Progenitor cell of endocrine pancreas (in vitro differentiated cells): ENCODE measurements around the gene HPD. TPM values are rescaled to one million over a fixed set of nuclear protein-coding genes. Genes with fewer than 3 reads are reported as not detected.
"Not testable (repeated sequence)": the region's sequence is repeated elsewhere in the genome, so short reads cannot be mapped to it uniquely, and the experiment has no call there.

Experiments used
- DNase-seq: peaks from one replicate; pipeline ENCODE4 v3.0.0; 2021; ENCODE audit warnings: low spot score; ENCODE audit not compliant: unreplicated experiment
- H3K27ac Mint-ChIP-seq: 2 replicates; pipeline ENCODE4 v1.8.0; 2021; ENCODE audit warnings: mild to moderate bottlenecking, moderate library complexity, mixed read lengths
- H3K27me3 Mint-ChIP-seq: 2 replicates; pipeline ENCODE4 v1.8.0; 2021; ENCODE audit warnings: mixed read lengths
- H3K36me3 Mint-ChIP-seq: 2 replicates; pipeline ENCODE4 v1.8.0; 2022; ENCODE audit warnings: mixed read lengths; ENCODE audit not compliant: insufficient read depth
- H3K4me1 Mint-ChIP-seq: 2 replicates; pipeline ENCODE4 v1.8.0; 2021; ENCODE audit warnings: low read depth, mixed read lengths
- H3K4me3 Mint-ChIP-seq: 2 replicates; pipeline ENCODE4 v1.8.0; 2021; ENCODE audit warnings: low read depth, mild to moderate bottlenecking, moderate library complexity, mixed read lengths
- H3K9me3 Mint-ChIP-seq: 2 replicates; pipeline ENCODE4 v1.8.0; 2021; ENCODE audit warnings: low read depth, mixed read lengths
- CTCF ChIP-seq: fragments of 200-600 bp; sonication (generic); IDR thresholded peaks from one replicate; pipeline ENCODE4 v1.5.0; 2021; ENCODE audit warnings: antibody characterized with exemption, mild to moderate bottlenecking; ENCODE audit not compliant: unreplicated experiment
- total RNA-seq: library from RNA; stranded (reverse); gene quantifications from 2 replicates; pipeline ENCODE4 v1.2.1, GENCODE V29; 2021

The HPD gene
- total RNA-seq, 1 donor from 2014 or later = not detected

GRCh38 chr12:121794534-121795033 lies 64.1 kb downstream of the HPD start:
- peaks cover 6% of the 10 kb centered on the region for H3K27me3 Mint-ChIP-seq
- peak overlapping the region; percentile 89 for H3K27ac Mint-ChIP-seq
- H3K4me1 Mint-ChIP-seq = peaks cover 35% of the 10 kb centered on the region
- no peaks in the 10 kb centered on the region for H3K9me3 Mint-ChIP-seq
- TF ChIP-seq CTCF = no peak
- DNase-seq = no peak
- H3K36me3 Mint-ChIP-seq = peaks cover 13% of the 10 kb centered on the region
- H3K4me3 Mint-ChIP-seq = peak overlapping the region; percentile 63

DNA sequence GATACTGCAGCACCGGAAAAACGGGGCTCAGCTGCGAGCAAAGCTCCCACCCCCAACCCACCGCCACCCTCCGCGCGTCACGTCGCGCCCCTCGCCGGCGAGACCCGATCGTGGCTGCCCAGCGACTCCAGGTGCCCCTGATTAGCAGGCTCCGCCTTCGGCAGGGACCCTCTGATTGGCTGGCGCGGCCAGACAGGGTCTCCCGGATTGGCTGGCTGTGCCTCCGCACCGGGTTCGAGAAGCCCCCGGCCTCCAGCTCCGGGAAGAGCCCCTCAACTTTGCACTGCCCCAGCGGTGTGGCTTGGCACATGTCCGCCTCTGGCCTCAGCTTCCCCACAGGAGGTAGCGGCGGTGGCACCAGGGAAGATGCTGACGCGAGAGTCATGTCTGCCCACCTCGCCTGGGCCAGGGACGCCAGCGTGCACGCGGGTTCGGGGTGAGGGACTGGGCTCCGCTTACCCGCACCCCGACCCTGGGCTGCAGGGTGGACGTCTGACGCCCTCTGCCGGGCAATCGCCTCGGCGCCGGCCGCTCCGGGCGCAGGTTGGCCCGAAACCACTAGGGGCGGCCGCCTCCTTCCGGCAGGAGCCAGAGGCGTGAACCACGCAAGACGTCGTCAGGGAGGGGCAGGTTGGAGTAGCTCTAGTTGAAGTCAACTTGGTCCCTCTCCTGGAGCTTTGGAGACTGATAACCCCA lies 64.7 kb downstream of the HPD start:
- Mint-ChIP-seq H3K27ac (peak overlapping the region; percentile 89), H3K4me1 (peaks cover 31% of the 10 kb centered on the region), H3K36me3 (peaks cover 12% of the 10 kb centered on the region), H3K27me3 (peaks cover 6% of the 10 kb centered on the region), H3K9me3 (no peaks in the 10 kb centered on the region), H3K4me3 (peak overlapping the region; percentile 63)
- peak; percentile 99 for TF ChIP-seq CTCF
- DNase-seq = peak; percentile 86

DNA sequence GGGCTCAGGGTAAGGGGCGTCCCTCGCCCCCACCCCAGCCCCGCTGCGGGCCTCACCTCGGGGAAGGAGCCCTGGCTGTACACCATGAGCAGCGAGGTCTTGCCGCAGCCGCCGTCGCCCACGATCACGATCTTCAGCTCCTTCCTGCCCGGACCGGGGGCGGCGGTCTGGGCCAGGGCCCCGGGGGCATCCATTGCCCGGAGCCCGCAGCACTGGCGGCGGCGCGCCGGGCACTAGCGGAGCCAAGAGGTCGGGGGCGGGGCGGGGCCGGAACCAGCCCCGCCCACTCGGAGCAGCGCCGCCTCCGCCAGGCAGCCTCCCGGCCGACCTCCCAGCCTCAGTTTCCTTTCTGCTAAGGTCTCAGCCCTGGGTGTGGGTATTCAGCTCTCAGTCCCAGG lies 65.2 kb downstream of the HPD start, which contains the start of gene RHOF:
Gene RHOF, minus strand, starts transcription at position 249 of the 398 bp plus-strand sequence. Its CDS starts 55 bp downstream, at position 194.
- H3K27ac Mint-ChIP-seq = peak within 1 kb of the TSS; percentile 89
- peak within 1 kb of the TSS; percentile 63 for H3K4me3 Mint-ChIP-seq
- no peaks in the 10 kb centered on the region for H3K9me3 Mint-ChIP-seq
- peaks cover 6% of the 10 kb centered on the region for H3K27me3 Mint-ChIP-seq
- H3K36me3 Mint-ChIP-seq = peaks cover 9% of the 10 kb centered on the region
- TF ChIP-seq CTCF = no peak
- no peak for DNase-seq
- peaks cover 25% of the 10 kb centered on the region for H3K4me1 Mint-ChIP-seq

GRCh38 chr12:121792607-121793439 lies 65.8 kb downstream of the HPD start:
- TF ChIP-seq CTCF = peak; percentile 7
- peaks cover 22% of the 10 kb centered on the region for H3K4me1 Mint-ChIP-seq
- peak overlapping the region; percentile 58 for H3K4me3 Mint-ChIP-seq
- H3K9me3 Mint-ChIP-seq = no peaks in the 10 kb centered on the region
- H3K27me3 Mint-ChIP-seq = peaks cover 6% of the 10 kb centered on the region
- no peak for DNase-seq
- H3K36me3 Mint-ChIP-seq = peaks cover 7% of the 10 kb centered on the region
- no peak overlapping the region for H3K27ac Mint-ChIP-seq

DNA sequence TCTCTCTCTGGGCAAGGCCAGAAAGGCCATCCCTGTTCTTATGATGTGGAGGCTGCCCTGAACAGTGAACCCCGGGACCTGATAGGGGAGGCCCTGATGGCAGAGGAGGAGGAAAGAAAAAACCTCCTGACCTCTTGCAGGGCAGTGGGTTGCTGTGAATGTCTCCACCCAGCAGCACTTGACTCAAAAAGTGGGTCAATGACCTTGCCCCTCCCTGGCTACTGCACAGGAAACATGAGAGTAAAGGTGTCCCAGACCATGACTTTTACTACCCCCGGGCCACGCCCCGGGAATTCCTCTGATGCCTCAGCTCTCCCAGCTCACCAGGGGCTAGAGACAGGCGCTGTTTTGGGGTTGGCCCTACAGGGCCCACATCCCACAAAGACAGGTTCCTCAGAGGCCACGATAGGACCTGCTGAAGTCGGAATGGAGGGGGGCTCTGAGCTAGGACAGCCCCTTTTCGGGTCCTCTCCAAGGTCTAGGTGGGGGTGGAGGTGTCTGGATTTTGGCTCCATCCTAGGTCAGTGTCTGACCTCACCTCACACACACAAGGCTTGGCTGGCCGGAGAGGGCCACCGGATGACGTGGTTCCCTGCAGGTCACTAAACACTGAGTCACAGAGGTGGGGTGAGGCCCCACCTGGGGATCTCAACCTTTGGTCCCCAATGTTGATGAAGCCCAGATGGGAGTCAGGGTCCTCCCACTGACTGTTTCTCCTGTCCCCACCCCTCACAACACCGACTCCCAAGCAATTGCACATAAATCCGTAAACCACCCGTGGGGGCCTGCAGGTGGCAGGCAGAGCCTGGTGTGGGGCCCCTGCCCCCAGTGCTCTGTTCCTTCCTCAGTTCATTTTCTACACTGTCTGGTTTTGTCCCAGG lies 66.7 kb downstream of the HPD start:
- peaks cover 15% of the 10 kb centered on the region for H3K4me1 Mint-ChIP-seq
- no peaks in the 10 kb centered on the region for H3K9me3 Mint-ChIP-seq
- TF ChIP-seq CTCF = no peak
- peaks cover 4% of the 10 kb centered on the region for H3K36me3 Mint-ChIP-seq
- peaks cover 6% of the 10 kb centered on the region for H3K27me3 Mint-ChIP-seq
- no peak for DNase-seq
- H3K27ac Mint-ChIP-seq = no peak overlapping the region
- peak overlapping the region; percentile 58 for H3K4me3 Mint-ChIP-seq

DNA sequence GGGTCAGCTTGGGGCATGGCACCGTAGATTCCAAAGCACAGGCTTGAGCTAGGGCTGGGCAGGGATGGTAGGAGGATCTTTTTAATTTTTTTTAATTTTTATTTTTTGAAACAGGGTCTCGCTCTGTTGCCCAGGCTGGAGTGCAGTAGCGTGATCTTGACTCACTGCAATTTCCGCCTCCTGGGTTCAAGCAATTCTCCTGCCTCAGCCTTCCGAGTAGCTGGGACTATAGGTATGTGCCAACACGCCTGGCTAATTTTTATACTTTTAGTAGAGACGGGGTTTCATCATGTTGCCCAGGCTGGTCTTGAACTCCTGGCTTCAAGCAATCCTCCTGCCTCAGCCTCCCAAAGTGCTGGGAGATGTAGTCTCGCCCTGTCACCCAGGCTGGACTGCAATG lies 67.9 kb downstream of the HPD start:
- DNase-seq, H3K36me3 Mint-ChIP-seq, H3K9me3 Mint-ChIP-seq, H3K27me3 Mint-ChIP-seq, H3K4me3 Mint-ChIP-seq: not testable (repeated sequence)
- Mint-ChIP-seq H3K27ac (peak overlapping the region; percentile 45), H3K4me1 (peaks cover 15% of the 10 kb centered on the region)
